Umbilical cord (tissue), 2 donors: ENCODE data around the gene RSPO1. TPM values are rescaled to one million over a fixed set of nuclear protein-coding genes. Genes with fewer than 3 reads are reported as not detected.
A peak's percentile ranks its signal among the peaks of the same experiment; 100 is the strongest.

Experiments used
- DNase-seq: peaks from one replicate; pipeline ENCODE4 v3.0.0-alpha.2; 2015; ENCODE audit warnings: low spot score
- total RNA-seq: library from RNA; depleted of rRNA; stranded (reverse); fragments of >200 nt; gene quantifications from one replicate; pipeline ENCODE4 v1.2.3, GENCODE V29; 2014; ENCODE audit warnings: low replicate concordance; ENCODE audit not compliant: insufficient read depth

Gene RSPO1
- total RNA-seq, 1 donor from 2014 or later = 0.24 TPM

- no peak for DNase-seq
Observed at GRCh38 chr1:37570528-37571334, 64.0 kb downstream of the RSPO1 start.

- peak; percentile 81 for DNase-seq
Observed at GRCh38 chr1:37567023-37567422, 67.7 kb downstream of the RSPO1 start.

GRCh38 chr1:37564892-37565291 lies 69.8 kb downstream of the RSPO1 start:
- DNase-seq = no peak

- DNase-seq = no peak
Observed at GRCh38 chr1:37562984-37563383, 71.7 kb downstream of the RSPO1 start.

Other genes with a start within 250 kb of the RSPO1 start
- 4.1 TPM for gene ZC3H12A, start 160.3 kb downstream of the RSPO1 start, total RNA-seq
- 57.8 TPM for gene MEAF6, start 120.1 kb downstream of the RSPO1 start, total RNA-seq
- 11.1 TPM for gene SNIP1, start 80.6 kb downstream of the RSPO1 start, total RNA-seq
- 2.9 TPM for gene DNALI1, start 78.0 kb downstream of the RSPO1 start, total RNA-seq
- 48.9 TPM for gene GNL2, start 39.0 kb downstream of the RSPO1 start, total RNA-seq
- not detected for gene CDCA8, start 57.6 kb upstream of the RSPO1 start, total RNA-seq
- 21.2 TPM for gene EPHA10, start 130.2 kb upstream of the RSPO1 start, total RNA-seq
- gene MANEAL, start 159.0 kb upstream of the RSPO1 start, total RNA-seq = 1.7 TPM
- 18.8 TPM for gene C1orf122, start 172.9 kb upstream of the RSPO1 start, total RNA-seq
- gene YRDC, start 173.3 kb upstream of the RSPO1 start, total RNA-seq = 3.1 TPM
- 5.3 TPM for gene MTF1, start 224.7 kb upstream of the RSPO1 start, total RNA-seq